Liver (tissue), 3 donors: Measurements from ENCODE around the gene NCOR2.

Experiments
- GABPA ChIP-seq, 2 donors: IDR thresholded peaks in 1 of 2; conservative IDR thresholded peaks in 1 of 2; 2 replicates each; pipeline ENCODE4 v1.6.1; 2016; ENCODE audit warnings: antibody characterized with exemption in 2 of 2, mild to moderate bottlenecking in 1 of 2, moderate library complexity in 1 of 2
- HNF4A ChIP-seq, 2 donors: conservative IDR thresholded peaks; 2 replicates each; pipeline ENCODE4 v1.6.1; 2016; ENCODE audit warnings: antibody characterized with exemption in 2 of 2, mild to moderate bottlenecking in 2 of 2
- JUND ChIP-seq, 2 donors: IDR thresholded peaks; 2 replicates each; pipeline ENCODE4 v1.6.1; 2016; ENCODE audit warnings: antibody characterized with exemption in 2 of 2
- RAD21 ChIP-seq, 2 donors: IDR thresholded peaks; 2 replicates each; pipeline ENCODE4 v1.6.1; 2016; ENCODE audit warnings: antibody characterized with exemption in 2 of 2, mild to moderate bottlenecking in 2 of 2
- TAF1 ChIP-seq: conservative IDR thresholded peaks from 2 replicates; pipeline ENCODE4 v1.6.1; 2016; ENCODE audit warnings: antibody characterized with exemption, mild to moderate bottlenecking
- YY1 ChIP-seq: IDR thresholded peaks from 2 replicates; pipeline ENCODE4 v1.6.1; 2016; ENCODE audit warnings: antibody characterized with exemption, mild to moderate bottlenecking
- ZBTB33 ChIP-seq: IDR thresholded peaks from 2 replicates; pipeline ENCODE4 v1.6.1; 2016; ENCODE audit warnings: antibody characterized with exemption
- TF ChIP-seq, protein P1 (sequence below): fragments of 150-350 bp; IDR thresholded peaks from 2 replicates; pipeline ENCODE4 v1.5.1; 2017; ENCODE audit warnings: improper control_type of control experiment, low read depth, low read length; ENCODE audit not compliant: missing input control
- TF ChIP-seq, protein P2 (sequence below): IDR thresholded peaks from 2 replicates; pipeline ENCODE4 v1.6.1; 2016; ENCODE audit warnings: antibody characterized with exemption, mild to moderate bottlenecking
- TF ChIP-seq, protein P3 (sequence below): IDR thresholded peaks from 2 replicates; pipeline ENCODE4 v1.6.1; 2016; ENCODE audit warnings: antibody characterized with exemption
- donor health status: healthy.
- donor health status: healthy.

DNA sequence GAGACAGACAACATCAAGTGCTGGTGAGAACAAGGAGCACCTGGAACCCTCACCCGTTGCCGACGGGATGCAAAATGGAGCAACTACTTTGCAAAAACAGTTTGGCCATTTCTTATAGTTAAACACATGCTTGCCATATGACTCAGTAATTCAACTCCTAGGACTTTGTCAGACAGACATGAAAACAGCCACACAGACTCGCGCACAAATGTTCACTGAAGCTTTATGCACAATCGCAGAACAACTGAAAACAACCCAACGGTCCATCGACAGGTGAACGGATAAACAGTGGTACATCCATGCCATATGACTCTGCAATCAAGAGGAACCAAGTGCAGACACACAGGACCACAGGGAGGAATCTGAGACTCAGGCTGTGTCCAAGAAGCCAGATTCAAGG, 30.8 kb downstream of the NCOR2 start:
- TF ChIP-seq HNF4A (conservative IDR thresholded peaks at IDR 0.05): no peak
- TF ChIP-seq, protein P1, sequence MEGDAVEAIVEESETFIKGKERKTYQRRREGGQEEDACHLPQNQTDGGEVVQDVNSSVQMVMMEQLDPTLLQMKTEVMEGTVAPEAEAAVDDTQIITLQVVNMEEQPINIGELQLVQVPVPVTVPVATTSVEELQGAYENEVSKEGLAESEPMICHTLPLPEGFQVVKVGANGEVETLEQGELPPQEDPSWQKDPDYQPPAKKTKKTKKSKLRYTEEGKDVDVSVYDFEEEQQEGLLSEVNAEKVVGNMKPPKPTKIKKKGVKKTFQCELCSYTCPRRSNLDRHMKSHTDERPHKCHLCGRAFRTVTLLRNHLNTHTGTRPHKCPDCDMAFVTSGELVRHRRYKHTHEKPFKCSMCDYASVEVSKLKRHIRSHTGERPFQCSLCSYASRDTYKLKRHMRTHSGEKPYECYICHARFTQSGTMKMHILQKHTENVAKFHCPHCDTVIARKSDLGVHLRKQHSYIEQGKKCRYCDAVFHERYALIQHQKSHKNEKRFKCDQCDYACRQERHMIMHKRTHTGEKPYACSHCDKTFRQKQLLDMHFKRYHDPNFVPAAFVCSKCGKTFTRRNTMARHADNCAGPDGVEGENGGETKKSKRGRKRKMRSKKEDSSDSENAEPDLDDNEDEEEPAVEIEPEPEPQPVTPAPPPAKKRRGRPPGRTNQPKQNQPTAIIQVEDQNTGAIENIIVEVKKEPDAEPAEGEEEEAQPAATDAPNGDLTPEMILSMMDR: no peak
- no peak for TF ChIP-seq GABPA (IDR thresholded peaks at IDR 0.05 in 1 of 2, conservative IDR thresholded peaks at IDR 0.05 in 1 of 2)
- TF ChIP-seq, protein P2, sequence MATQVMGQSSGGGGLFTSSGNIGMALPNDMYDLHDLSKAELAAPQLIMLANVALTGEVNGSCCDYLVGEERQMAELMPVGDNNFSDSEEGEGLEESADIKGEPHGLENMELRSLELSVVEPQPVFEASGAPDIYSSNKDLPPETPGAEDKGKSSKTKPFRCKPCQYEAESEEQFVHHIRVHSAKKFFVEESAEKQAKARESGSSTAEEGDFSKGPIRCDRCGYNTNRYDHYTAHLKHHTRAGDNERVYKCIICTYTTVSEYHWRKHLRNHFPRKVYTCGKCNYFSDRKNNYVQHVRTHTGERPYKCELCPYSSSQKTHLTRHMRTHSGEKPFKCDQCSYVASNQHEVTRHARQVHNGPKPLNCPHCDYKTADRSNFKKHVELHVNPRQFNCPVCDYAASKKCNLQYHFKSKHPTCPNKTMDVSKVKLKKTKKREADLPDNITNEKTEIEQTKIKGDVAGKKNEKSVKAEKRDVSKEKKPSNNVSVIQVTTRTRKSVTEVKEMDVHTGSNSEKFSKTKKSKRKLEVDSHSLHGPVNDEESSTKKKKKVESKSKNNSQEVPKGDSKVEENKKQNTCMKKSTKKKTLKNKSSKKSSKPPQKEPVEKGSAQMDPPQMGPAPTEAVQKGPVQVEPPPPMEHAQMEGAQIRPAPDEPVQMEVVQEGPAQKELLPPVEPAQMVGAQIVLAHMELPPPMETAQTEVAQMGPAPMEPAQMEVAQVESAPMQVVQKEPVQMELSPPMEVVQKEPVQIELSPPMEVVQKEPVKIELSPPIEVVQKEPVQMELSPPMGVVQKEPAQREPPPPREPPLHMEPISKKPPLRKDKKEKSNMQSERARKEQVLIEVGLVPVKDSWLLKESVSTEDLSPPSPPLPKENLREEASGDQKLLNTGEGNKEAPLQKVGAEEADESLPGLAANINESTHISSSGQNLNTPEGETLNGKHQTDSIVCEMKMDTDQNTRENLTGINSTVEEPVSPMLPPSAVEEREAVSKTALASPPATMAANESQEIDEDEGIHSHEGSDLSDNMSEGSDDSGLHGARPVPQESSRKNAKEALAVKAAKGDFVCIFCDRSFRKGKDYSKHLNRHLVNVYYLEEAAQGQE: no peak
- no peak for TF ChIP-seq JUND (IDR thresholded peaks at IDR 0.05)
- TF ChIP-seq YY1: no peak
- TF ChIP-seq, protein P3, sequence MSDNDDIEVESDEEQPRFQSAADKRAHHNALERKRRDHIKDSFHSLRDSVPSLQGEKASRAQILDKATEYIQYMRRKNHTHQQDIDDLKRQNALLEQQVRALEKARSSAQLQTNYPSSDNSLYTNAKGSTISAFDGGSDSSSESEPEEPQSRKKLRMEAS: no peak
- no peak for TF ChIP-seq TAF1
- no peak for TF ChIP-seq RAD21 (IDR thresholded peaks at IDR 0.05)
- no peak for TF ChIP-seq ZBTB33
